Retinal pigment epithelial cell (primary cell): ENCODE data around the gene NECTIN1.

Source experiments
- DNase-seq: peaks from one replicate; pipeline ENCODE4 v3.0.0-alpha.2; 2010; ENCODE audit warnings: low read depth
- H3K4me3 ChIP-seq: 2 replicates; pipeline ENCODE4 v1.5.1; 2011; ENCODE audit warnings: mild to moderate bottlenecking, low read length, control low read depth, moderate library complexity
- TF ChIP-seq, protein P1 (sequence below): conservative IDR thresholded peaks from 2 replicates; pipeline ENCODE4 v1.5.1; 2011; ENCODE audit warnings: low read depth, low read length, control low read depth, inconsistent platforms

Gene NECTIN1

GRCh38 chr11:119594639-119595249 is 134.3 kb downstream of the NECTIN1 start:
- H3K4me3 ChIP-seq, result no peak overlapping the region
- TF ChIP-seq, protein P1, sequence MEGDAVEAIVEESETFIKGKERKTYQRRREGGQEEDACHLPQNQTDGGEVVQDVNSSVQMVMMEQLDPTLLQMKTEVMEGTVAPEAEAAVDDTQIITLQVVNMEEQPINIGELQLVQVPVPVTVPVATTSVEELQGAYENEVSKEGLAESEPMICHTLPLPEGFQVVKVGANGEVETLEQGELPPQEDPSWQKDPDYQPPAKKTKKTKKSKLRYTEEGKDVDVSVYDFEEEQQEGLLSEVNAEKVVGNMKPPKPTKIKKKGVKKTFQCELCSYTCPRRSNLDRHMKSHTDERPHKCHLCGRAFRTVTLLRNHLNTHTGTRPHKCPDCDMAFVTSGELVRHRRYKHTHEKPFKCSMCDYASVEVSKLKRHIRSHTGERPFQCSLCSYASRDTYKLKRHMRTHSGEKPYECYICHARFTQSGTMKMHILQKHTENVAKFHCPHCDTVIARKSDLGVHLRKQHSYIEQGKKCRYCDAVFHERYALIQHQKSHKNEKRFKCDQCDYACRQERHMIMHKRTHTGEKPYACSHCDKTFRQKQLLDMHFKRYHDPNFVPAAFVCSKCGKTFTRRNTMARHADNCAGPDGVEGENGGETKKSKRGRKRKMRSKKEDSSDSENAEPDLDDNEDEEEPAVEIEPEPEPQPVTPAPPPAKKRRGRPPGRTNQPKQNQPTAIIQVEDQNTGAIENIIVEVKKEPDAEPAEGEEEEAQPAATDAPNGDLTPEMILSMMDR, result no peak
- DNase-seq, result no peak

DNA sequence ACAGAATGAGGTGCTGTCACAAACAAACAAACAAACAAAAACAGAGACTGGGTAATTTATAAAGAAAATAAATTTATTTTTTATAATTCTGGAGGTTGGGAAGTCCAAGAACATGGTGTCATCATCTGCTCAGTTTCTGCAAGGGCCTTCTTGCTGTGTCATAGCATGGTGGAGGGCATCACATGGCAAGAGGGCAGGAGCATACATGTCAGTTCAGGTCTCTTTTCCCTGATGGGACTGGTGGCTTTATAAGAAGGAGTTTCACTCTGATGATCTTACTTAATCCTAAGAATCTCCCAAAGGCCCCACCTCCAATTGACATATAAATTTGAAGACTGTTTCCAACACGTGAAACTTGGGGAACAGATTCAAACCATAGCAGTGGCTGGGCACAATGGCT is 135.7 kb downstream of the NECTIN1 start:
- no peak for DNase-seq
- no peak overlapping the region for H3K4me3 ChIP-seq
- TF ChIP-seq, protein P1, result no peak

DNA sequence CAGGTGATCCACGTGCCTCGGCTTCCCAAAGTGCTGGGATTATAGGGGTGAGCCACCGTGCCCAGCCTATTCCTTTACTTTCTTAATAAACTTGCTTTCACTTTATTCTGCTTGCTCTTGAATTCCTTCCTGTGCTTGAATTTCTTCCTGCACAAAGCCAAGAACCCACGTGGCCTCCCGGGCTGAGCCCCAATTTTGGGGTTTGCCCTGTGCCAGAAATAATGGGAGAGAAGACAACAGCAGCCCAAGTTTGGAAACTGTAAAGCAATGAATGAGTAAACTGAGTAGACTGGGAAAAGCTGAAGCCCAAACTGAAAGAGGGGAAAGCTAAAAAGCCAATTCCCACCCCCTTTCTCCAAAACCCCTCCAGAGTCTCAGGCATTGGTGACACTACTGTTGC is 136.4 kb downstream of the NECTIN1 start:
- TF ChIP-seq, protein P1, result no peak
- H3K4me3 ChIP-seq, result no peak overlapping the region
- no peak for DNase-seq

DNA sequence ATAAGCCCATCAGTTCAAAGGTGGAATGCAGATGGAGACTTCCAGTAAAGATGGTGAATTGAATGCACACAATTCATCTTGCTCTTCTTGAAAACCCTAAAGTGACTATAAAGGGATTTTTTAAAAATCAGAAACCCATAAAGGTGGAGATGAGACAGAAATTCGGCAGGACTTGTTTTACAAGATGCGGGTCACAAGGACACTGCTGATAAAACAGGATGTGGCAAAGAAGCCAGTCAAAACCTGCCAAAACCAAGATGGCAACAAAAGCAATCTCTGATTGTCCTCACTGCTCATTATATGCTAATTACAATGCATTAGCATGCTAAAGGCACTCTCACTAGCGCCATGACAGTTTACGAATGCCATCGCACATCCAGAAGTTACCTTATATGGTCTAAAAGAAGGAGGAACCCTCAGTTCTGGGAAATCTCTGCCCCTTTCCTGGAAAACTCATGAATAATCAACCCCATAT is 137.1 kb downstream of the NECTIN1 start:
- no peak overlapping the region for H3K4me3 ChIP-seq
- DNase-seq, result no peak
- TF ChIP-seq, protein P1, result no peak

GRCh38 chr11:119590651-119591351 is 138.2 kb downstream of the NECTIN1 start:
- DNase-seq, result peak; percentile 90
- TF ChIP-seq, protein P1, result no peak
- H3K4me3 ChIP-seq, result no peak overlapping the region

DNA sequence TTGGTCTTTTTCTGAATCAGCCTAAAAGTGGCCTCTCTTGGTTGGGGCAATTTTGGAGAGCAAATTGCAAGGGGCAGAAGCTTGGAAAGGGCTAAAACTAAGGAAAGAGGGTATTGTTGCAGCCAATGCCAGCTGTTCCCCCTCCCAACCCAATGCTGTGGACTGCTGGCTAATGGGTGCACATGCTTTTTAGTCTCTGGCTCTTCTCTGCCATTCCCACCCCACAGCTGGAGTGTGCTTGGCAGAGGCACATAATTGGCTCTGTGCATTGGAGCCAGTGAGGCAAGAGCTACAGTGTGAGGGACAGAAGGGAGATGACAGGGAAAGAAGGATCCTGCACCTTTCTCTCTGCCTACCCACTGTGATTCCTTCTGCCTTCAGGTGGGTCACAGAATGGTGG is 140.0 kb downstream of the NECTIN1 start:
- TF ChIP-seq, protein P1, result no peak
- DNase-seq, result no peak
- no peak overlapping the region for H3K4me3 ChIP-seq
